CD8-positive, alpha-beta memory T cell (primary cell): ENCODE data around the gene HS3ST1. TPM values are rescaled to one million over a fixed set of nuclear protein-coding genes. Genes with fewer than 3 reads are reported as not detected.

Experiments used
- CTCF ChIA-PET: fragments of 350-600 bp; sonication (Branson Sonifier 250); formaldehyde crosslinking; loops from one replicate; lab custom pipeline; 2021; ENCODE audit warnings: antibody characterized with exemption; lab: Charles Lee
- POLR2A ChIA-PET: fragments of 350-600 bp; sonication (Branson Sonifier 250); formaldehyde crosslinking; loops from one replicate; lab custom pipeline; 2021; ENCODE audit warnings: antibody characterized with exemption; lab: Charles Lee
- DNase-seq, 5 donors: peaks; one replicate each; pipeline versions ENCODE4 v3.0.0 to v3.0.0-alpha.2; 2020 to 2022; ENCODE audit warnings: mixed read lengths in 1 of 5
- H3K27ac ChIP-seq: one replicate; pipeline ENCODE4 v1.7.0; 2013; ENCODE audit warnings: low read depth, mild to moderate bottlenecking, low read length, moderate library complexity
- H3K27me3 ChIP-seq: 2 replicates; pipeline ENCODE4 v1.7.0; 2013; ENCODE audit warnings: low read length, mild to moderate bottlenecking; ENCODE audit not compliant: insufficient read depth, poor library complexity, severe bottlenecking
- H3K36me3 ChIP-seq: 2 replicates; pipeline ENCODE4 v1.7.0; 2013; ENCODE audit warnings: mild to moderate bottlenecking, low read length, moderate library complexity; ENCODE audit not compliant: insufficient read depth
- H3K4me1 ChIP-seq: 2 replicates; pipeline ENCODE4 v1.7.0; 2013; ENCODE audit warnings: mild to moderate bottlenecking, low read length, moderate library complexity; ENCODE audit not compliant: insufficient read depth
- H3K4me3 ChIP-seq: 2 replicates; pipeline ENCODE4 v1.7.0; 2013; ENCODE audit warnings: mild to moderate bottlenecking, low read length
- H3K9me3 ChIP-seq: 2 replicates; pipeline ENCODE4 v1.7.0; 2013; ENCODE audit warnings: mild to moderate bottlenecking, low read length
- H3K27ac Mint-ChIP-seq, 8 donors: one replicate each; pipeline ENCODE4 v1.8.0; 2020 to 2021; ENCODE audit warnings: mixed read lengths in 8 of 8, mild to moderate bottlenecking in 6 of 8, inconsistent platforms in 3 of 8, moderate library complexity in 3 of 8
- H3K27me3 Mint-ChIP-seq, 2 donors: one replicate each; pipeline ENCODE4 v1.8.0; 2020 to 2021; ENCODE audit warnings: mixed read lengths in 2 of 2, mild to moderate bottlenecking in 1 of 2, moderate library complexity in 1 of 2
- H3K36me3 Mint-ChIP-seq, 3 donors: one replicate each; pipeline ENCODE4 v1.8.0; 2020 to 2021; ENCODE audit warnings: mixed read lengths in 3 of 3, inconsistent platforms in 1 of 3, mild to moderate bottlenecking in 1 of 3
- H3K4me1 Mint-ChIP-seq, 3 donors: one replicate each; pipeline ENCODE4 v1.8.0; 2020 to 2021; ENCODE audit warnings: mixed read lengths in 3 of 3, inconsistent platforms in 1 of 3, mild to moderate bottlenecking in 1 of 3
- H3K4me3 Mint-ChIP-seq, 7 donors: one replicate each; pipeline ENCODE4 v1.8.0; 2020 to 2021; ENCODE audit warnings: mixed read lengths in 7 of 7, mild to moderate bottlenecking in 6 of 7, moderate library complexity in 4 of 7, inconsistent platforms in 2 of 7
- H3K9me3 Mint-ChIP-seq, 5 donors: one replicate each; pipeline ENCODE4 v1.8.0; 2020 to 2022; ENCODE audit warnings: mixed read lengths in 5 of 5, mild to moderate bottlenecking in 3 of 5, moderate library complexity in 2 of 5, inconsistent platforms in 1 of 5
- polyA plus RNA-seq: library from polyadenylated mRNA; unstranded; fragments of 300-500 nt; fragmentation: Illumina TruSeq; gene quantifications from one replicate; pipeline ENCODE4 v1.2.3, GENCODE V29; 2021
- total RNA-seq, 2 experiments: library from RNA; stranded (reverse); gene quantifications; one replicate each; pipeline ENCODE4 v1.2.3, GENCODE V29; 2021

Gene HS3ST1
- total RNA-seq = under 1 TPM; 0.07 to 0.35 TPM
- not detected for polyA plus RNA-seq

DNA sequence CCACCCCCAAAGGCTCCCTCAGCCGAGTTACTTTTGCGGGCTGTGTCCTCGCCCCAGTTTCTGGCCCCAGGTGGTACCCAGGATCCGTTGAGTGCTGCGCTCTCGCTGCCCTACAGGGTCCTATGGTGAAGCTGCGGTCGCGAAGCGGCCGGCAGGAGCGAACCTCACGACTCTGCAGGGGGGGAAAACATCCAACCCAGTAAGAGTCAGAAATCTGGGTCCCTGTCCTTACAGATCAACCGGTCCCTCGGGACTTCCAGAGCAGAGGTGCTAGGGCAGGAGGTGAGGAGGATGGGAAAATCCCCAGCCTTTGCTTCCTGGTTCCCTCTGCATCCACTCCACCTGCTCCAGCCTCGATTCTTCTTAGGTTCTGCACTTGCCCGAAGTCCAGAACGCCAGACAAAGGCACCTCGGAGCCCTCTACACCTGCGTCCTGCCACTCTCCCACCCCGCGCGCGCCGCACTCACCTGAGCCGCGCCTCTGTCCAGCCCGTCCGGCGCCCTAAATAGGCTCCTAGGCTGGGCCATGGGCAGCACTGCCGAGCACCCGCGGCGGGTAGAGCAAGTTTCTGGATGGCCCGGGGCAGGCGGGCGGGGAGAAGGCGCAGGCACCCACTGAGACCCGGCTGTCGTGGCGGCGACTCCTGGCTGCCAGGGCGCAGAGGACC lies at the start of gene HS3ST1:
Gene HS3ST1 (minus strand): TSS at position 664 of the 668 bp plus-strand sequence. CDS start 28,889 bp downstream, outside the sequence.
- Mint-ChIP-seq H3K9me3 (no peaks in the 10 kb centered on the region), H3K27me3 (peaks cover 31 to 57% of the 10 kb centered on the region in 2 donors), H3K36me3 (no peaks in the 10 kb centered on the region), H3K27ac (no peak within 1 kb of the TSS), H3K4me3 (peak within 1 kb of the TSS; percentile 27 to 84 (median 68)), H3K4me1 (peaks cover 12 to 26% (median 16%) of the 10 kb centered on the region in 3 donors)
- H3K9me3 ChIP-seq = no peaks in the 10 kb centered on the region
- no peak within 1 kb of the TSS for H3K27ac ChIP-seq
- peaks cover 8% of the 10 kb centered on the region for H3K4me1 ChIP-seq
- CTCF ChIA-PET = no interaction called here
- H3K4me3 ChIP-seq = peak within 1 kb of the TSS; percentile 47
- POLR2A ChIA-PET = no interaction called here
- peaks cover 10% of the 10 kb centered on the region for H3K27me3 ChIP-seq
- no peak for DNase-seq
- H3K36me3 ChIP-seq = no peaks in the 10 kb centered on the region

DNA sequence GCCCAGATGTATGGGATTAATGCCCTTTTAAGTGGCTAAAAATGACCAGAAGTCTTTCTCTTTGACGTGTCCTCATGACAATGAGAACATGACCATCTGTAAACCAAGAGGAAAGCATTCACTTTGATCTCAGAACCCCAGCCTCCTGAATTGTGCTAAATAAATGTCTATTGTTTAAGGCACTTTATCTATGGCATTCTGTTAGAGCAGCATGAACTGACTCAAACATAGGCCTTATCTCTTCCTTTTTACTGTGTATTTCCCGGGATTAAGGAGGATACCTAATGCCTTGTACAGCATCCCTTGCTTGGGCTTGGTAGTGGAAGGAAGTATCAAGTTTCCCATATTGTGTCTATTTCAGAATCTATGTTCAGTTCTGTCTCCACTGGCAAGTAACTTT lies 47.2 kb upstream of the HS3ST1 start:
- Mint-ChIP-seq H3K27me3 (peaks cover 0 to 4% of the 10 kb centered on the region in 2 donors), H3K36me3 (peaks cover 0 to 23% (median 0%) of the 10 kb centered on the region in 3 donors), H3K27ac (peak overlapping the region in 1 of 8 donors; percentile 34), H3K4me3 (no peak overlapping the region), H3K4me1 (peaks cover 13 to 25% (median 22%) of the 10 kb centered on the region in 3 donors), H3K9me3 (peaks cover 0 to 6% (median 0%) of the 10 kb centered on the region in 5 donors)
- POLR2A ChIA-PET = no interaction called here
- H3K4me1 ChIP-seq = peaks cover 19% of the 10 kb centered on the region
- H3K27ac ChIP-seq = no peak overlapping the region
- H3K27me3 ChIP-seq = no peaks in the 10 kb centered on the region
- CTCF ChIA-PET = no interaction called here
- H3K4me3 ChIP-seq = no peak overlapping the region
- H3K9me3 ChIP-seq = no peaks in the 10 kb centered on the region
- DNase-seq = no peak
- no peaks in the 10 kb centered on the region for H3K36me3 ChIP-seq

- H3K36me3 Mint-ChIP-seq = peaks cover 0 to 23% (median 0%) of the 10 kb centered on the region in 3 donors
- no peak for DNase-seq
- no peaks in the 10 kb centered on the region for H3K36me3 ChIP-seq
- H3K4me1 Mint-ChIP-seq = peaks cover 24 to 38% (median 34%) of the 10 kb centered on the region in 3 donors
- H3K27me3 ChIP-seq = no peaks in the 10 kb centered on the region
- H3K27ac Mint-ChIP-seq = peak overlapping the region in 3 of 8 donors; percentile 4 to 39 (median 36)
- peaks cover 0 to 4% of the 10 kb centered on the region in 2 donors for H3K27me3 Mint-ChIP-seq
- peaks cover 21% of the 10 kb centered on the region for H3K4me1 ChIP-seq
- no peak overlapping the region for H3K27ac ChIP-seq
- CTCF ChIA-PET = no interaction called here
- H3K9me3 ChIP-seq = no peaks in the 10 kb centered on the region
- no peak overlapping the region for H3K4me3 Mint-ChIP-seq
- no peak overlapping the region for H3K4me3 ChIP-seq
- POLR2A ChIA-PET = no interaction called here
- peaks cover 0 to 4% (median 0%) of the 10 kb centered on the region in 5 donors for H3K9me3 Mint-ChIP-seq
These were observed 45.5 kb upstream of the HS3ST1 start for GRCh38 chr4:11474146-11474545.

- H3K9me3 Mint-ChIP-seq = peaks cover 0 to 2% (median 0%) of the 10 kb centered on the region in 5 donors
- H3K36me3 Mint-ChIP-seq = peaks cover 0 to 23% (median 0%) of the 10 kb centered on the region in 3 donors
- CTCF ChIA-PET = no interaction called here
- H3K4me1 Mint-ChIP-seq = peaks cover 24 to 38% (median 34%) of the 10 kb centered on the region in 3 donors
- no peak for DNase-seq
- peaks cover 0 to 4% of the 10 kb centered on the region in 2 donors for H3K27me3 Mint-ChIP-seq
- H3K27ac ChIP-seq = no peak overlapping the region
- H3K27me3 ChIP-seq = no peaks in the 10 kb centered on the region
- peak overlapping the region; percentile 38 to 99 (median 79) for H3K27ac Mint-ChIP-seq
- peak overlapping the region; percentile 40 to 74 (median 61) for H3K4me3 Mint-ChIP-seq
- POLR2A ChIA-PET = interaction anchor here (1.4 kb wide), 1 partner anchor 1356 kb away, joined by 3 read pairs; the partner anchor contains the start of gene WDR1
- H3K36me3 ChIP-seq = no peaks in the 10 kb centered on the region
- H3K9me3 ChIP-seq = no peaks in the 10 kb centered on the region
- peak overlapping the region; percentile 2 for H3K4me3 ChIP-seq
- peaks cover 21% of the 10 kb centered on the region for H3K4me1 ChIP-seq
These were observed 43.8 kb upstream of the HS3ST1 start for GRCh38 chr4:11472535-11472934.

DNA sequence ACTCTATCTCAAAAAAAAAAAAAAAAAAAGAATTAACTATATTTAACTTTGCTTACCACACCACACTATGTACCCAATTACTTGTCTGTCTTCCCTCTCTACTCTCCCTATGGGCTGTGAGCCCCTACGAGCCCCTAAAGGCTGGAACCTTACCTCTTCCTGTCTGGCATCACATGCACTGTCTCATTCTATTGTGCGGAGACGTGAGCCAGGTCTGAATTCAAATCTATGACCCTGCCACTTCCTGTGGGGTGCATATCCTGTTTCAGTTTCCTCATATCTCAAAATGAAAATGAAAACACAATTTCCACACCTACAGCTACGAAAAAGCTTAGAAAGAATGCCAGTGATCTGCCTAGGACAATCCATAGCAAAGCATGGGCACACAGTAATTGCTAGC lies 42.9 kb upstream of the HS3ST1 start:
- H3K4me3 ChIP-seq = peak overlapping the region; percentile 54
- Mint-ChIP-seq H3K4me3 (peak overlapping the region; percentile 71 to 93 (median 84)), H3K9me3 (peaks cover 0 to 2% (median 0%) of the 10 kb centered on the region in 5 donors), H3K36me3 (peaks cover 0 to 18% (median 0%) of the 10 kb centered on the region in 3 donors), H3K27ac (peak overlapping the region; percentile 83 to 99 (median 96)), H3K27me3 (peaks cover 0 to 4% of the 10 kb centered on the region in 2 donors), H3K4me1 (peaks cover 24 to 38% (median 34%) of the 10 kb centered on the region in 3 donors)
- peak overlapping the region; percentile 59 for H3K27ac ChIP-seq
- peak; percentile 29 to 79 (median 70) for DNase-seq
- H3K9me3 ChIP-seq = no peaks in the 10 kb centered on the region
- H3K36me3 ChIP-seq = no peaks in the 10 kb centered on the region
- ChIA-PET CTCF (interaction anchor here (1.0 kb wide), 1 partner anchor 1010 kb away, joined by 3 read pairs; no protein-coding TSS in a partner anchor), POLR2A (interaction anchor here (0.6 to 1.4 kb wide), 3 partner anchors 16 to 1355 kb away, joined by 3 read pairs; partner anchors contain the start of gene WDR1)
- no peaks in the 10 kb centered on the region for H3K27me3 ChIP-seq
- peaks cover 21% of the 10 kb centered on the region for H3K4me1 ChIP-seq

DNA sequence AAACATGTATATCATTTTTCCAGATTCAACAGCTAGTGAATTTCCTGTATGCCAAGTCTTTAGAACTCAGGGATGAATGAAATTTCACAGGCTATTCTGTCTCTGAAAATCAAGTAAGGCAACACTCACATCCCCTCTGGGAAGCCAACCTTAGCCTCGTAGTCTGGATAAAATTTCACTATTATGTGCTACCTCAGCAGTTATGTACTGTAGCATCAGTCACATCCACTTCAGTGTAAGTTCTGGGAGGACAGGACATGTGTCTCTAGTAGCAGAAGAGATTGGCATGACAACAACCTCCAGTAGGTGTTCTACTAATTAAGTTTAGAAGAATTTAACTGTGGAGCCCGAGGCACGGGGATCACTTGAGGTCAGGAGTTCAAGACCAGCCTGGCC lies 42.4 kb upstream of the HS3ST1 start:
- Mint-ChIP-seq H3K27ac (peak overlapping the region; percentile 83 to 99 (median 96)), H3K36me3 (peaks cover 0 to 16% (median 0%) of the 10 kb centered on the region in 3 donors), H3K4me3 (peak overlapping the region in 6 of 7 donors; percentile 16 to 93 (median 84)), H3K4me1 (peaks cover 24 to 38% (median 34%) of the 10 kb centered on the region in 3 donors), H3K27me3 (peaks cover 0 to 4% of the 10 kb centered on the region in 2 donors), H3K9me3 (peaks cover 0 to 2% (median 0%) of the 10 kb centered on the region in 5 donors)
- Histone ChIP-seq H3K9me3 (no peaks in the 10 kb centered on the region), H3K27ac (no peak overlapping the region), H3K27me3 (no peaks in the 10 kb centered on the region), H3K4me1 (peaks cover 21% of the 10 kb centered on the region), H3K36me3 (no peaks in the 10 kb centered on the region), H3K4me3 (no peak overlapping the region)
- POLR2A ChIA-PET = interaction anchor here (0.6 to 1.4 kb wide), 2 partner anchors 32 to 1354 kb away, joined by 3 read pairs; partner anchors contain the start of gene WDR1
- CTCF ChIA-PET = no interaction called here
- DNase-seq = peak in 1 of 5 donors; percentile 10

- Mint-ChIP-seq H3K36me3 (peaks cover 0 to 16% (median 0%) of the 10 kb centered on the region in 3 donors), H3K27me3 (peaks cover 0 to 4% of the 10 kb centered on the region in 2 donors), H3K27ac (peak overlapping the region; percentile 83 to 99 (median 96)), H3K4me3 (peak overlapping the region; percentile 37 to 93 (median 79)), H3K9me3 (peaks cover 0 to 2% (median 0%) of the 10 kb centered on the region in 5 donors), H3K4me1 (peaks cover 24 to 38% (median 34%) of the 10 kb centered on the region in 3 donors)
- H3K27me3 ChIP-seq = no peaks in the 10 kb centered on the region
- H3K9me3 ChIP-seq = no peaks in the 10 kb centered on the region
- peaks cover 21% of the 10 kb centered on the region for H3K4me1 ChIP-seq
- DNase-seq = peak in 1 of 5 donors; percentile 12
- no peaks in the 10 kb centered on the region for H3K36me3 ChIP-seq
- no peak overlapping the region for H3K27ac ChIP-seq
- POLR2A ChIA-PET = no interaction called here
- CTCF ChIA-PET = no interaction called here
- H3K4me3 ChIP-seq = no peak overlapping the region
These were observed 41.8 kb upstream of the HS3ST1 start for GRCh38 chr4:11470438-11471045.
